ENCODE results near the gene HMX2. TPM values are rescaled to one million over a fixed set of nuclear protein-coding genes. Genes with fewer than 3 reads are reported as not detected.
A peak's percentile ranks its signal among the peaks of the same experiment; 100 is the strongest.

The HMX2 gene
- total and polyA plus RNA-seq, 7 donors = 0.27 to 0.55 (median 0.36) TPM; not detected in 3

DNA sequence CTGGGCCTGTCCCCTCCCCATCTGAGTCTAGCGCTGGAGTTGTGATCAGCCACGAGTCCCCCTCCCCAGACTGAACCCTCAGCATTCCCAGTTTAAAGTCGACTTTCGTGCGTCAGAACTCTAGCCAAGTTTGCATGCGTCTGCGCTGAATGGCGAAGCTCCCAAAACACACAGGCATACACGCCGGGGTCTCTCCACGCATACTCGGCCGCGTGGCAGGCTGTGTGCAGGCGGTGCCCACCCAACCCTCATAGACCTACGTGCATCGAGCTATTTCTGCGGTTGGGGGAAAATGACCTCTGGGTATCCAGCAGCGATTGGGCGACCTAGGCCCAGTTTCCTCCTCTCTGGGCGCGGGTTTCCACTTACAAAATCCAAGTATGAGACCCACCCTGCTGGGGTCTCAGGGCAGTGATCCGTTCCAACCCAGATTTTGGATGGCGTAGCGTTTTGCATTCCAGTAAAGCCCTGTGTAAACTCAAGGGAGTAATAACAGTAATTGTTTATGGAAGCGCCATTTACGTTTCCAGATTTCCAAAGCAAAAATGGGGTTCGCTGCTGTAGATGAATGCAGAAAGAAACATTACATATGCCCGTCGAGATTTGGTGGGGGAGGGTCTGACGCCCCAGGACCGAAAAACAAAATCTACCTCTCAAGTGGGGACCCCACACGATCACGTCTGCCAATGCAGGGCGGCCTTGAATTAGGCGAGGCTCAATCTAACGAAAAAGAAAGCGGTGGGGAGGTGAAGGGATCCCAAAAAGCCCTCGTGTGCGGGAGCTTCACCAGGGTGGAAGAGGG lies 14.2 kb upstream of the HMX2 start:
- no peak for DNase-seq
- H3K4me3 ChIP-seq = no peak overlapping the region
- intact Hi-C loops (cut with DNase I) = loop anchor here (1.0 to 10.0 kb wide), 3 partner anchors 17 to 831 kb away; no protein-coding TSS in a partner anchor
- 7 to 16% methylated on average over 40 of the region's 40 CpGs for WGBS, 2 donors
- no peaks in the 10 kb centered on the region for H3K36me3 ChIP-seq
- TF ChIP-seq, protein P1, sequence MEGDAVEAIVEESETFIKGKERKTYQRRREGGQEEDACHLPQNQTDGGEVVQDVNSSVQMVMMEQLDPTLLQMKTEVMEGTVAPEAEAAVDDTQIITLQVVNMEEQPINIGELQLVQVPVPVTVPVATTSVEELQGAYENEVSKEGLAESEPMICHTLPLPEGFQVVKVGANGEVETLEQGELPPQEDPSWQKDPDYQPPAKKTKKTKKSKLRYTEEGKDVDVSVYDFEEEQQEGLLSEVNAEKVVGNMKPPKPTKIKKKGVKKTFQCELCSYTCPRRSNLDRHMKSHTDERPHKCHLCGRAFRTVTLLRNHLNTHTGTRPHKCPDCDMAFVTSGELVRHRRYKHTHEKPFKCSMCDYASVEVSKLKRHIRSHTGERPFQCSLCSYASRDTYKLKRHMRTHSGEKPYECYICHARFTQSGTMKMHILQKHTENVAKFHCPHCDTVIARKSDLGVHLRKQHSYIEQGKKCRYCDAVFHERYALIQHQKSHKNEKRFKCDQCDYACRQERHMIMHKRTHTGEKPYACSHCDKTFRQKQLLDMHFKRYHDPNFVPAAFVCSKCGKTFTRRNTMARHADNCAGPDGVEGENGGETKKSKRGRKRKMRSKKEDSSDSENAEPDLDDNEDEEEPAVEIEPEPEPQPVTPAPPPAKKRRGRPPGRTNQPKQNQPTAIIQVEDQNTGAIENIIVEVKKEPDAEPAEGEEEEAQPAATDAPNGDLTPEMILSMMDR (IDR thresholded peaks at IDR 0.05) = no peak
- TF ChIP-seq EP300 (IDR thresholded peaks at IDR 0.05) (no peak), POLR2AphosphoS5 (IDR thresholded peaks at IDR 0.05) (no peak)
- H3K4me1 ChIP-seq = peaks cover 0 to 55% (median 51%) of the 10 kb centered on the region in 4 donors
- no peak overlapping the region for H3K27ac ChIP-seq
- peaks cover 56 to 98% (median 76%) of the 10 kb centered on the region in 3 donors for H3K27me3 ChIP-seq
- H3K9me3 ChIP-seq = peaks cover 0 to 2% (median 0%) of the 10 kb centered on the region in 4 donors

DNA sequence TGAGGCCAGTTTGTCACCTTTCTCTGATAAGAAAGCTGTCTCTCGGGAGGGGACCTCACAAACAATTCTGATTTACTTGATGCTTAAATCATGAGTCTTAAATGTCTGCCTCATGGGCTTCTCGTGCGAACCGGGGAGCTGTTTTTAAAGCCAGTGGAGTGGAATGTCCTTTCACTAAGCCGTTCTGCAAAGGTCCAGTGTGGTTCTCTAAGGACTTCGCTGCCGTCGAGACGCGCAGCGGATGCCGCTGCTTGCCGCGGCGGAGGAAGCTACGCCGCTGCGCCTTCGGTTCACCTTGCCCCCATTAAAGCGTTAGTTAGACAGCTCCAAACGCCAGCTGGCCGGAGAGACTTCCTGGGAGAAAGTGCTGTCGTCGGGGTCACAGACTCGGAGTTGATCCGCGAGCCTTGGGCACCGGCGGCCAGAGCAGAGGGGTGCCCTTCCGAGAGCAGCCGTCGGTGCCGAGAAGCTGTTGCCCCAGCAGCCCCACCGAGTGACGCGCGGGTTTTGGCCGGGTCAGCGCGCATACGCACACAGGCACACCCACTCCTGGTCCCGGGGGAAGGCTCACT lies 13.5 kb upstream of the HMX2 start:
- peaks cover 0 to 55% (median 51%) of the 10 kb centered on the region in 4 donors for H3K4me1 ChIP-seq
- 5 to 7% methylated on average over 42 of the region's 42 CpGs for WGBS, 2 donors
- no peak overlapping the region for H3K27ac ChIP-seq
- TF ChIP-seq EP300 (IDR thresholded peaks at IDR 0.05) = no peak
- no peak for TF ChIP-seq POLR2AphosphoS5 (IDR thresholded peaks at IDR 0.05)
- TF ChIP-seq, protein P1 (IDR thresholded peaks at IDR 0.05) = no peak
- TF ChIP-seq POLR2A (IDR thresholded peaks at IDR 0.05) = no peak
- H3K27me3 ChIP-seq = peaks cover 63 to 98% (median 83%) of the 10 kb centered on the region in 3 donors
- no peak for DNase-seq
- intact Hi-C loops (cut with DNase I) = loop anchor here (2.0 to 10.0 kb wide), 2 partner anchors 16 to 830 kb away; no protein-coding TSS in a partner anchor
- no peaks in the 10 kb centered on the region for H3K9me3 ChIP-seq
- no peak overlapping the region for H3K4me3 ChIP-seq
- no peaks in the 10 kb centered on the region for H3K36me3 ChIP-seq

DNA sequence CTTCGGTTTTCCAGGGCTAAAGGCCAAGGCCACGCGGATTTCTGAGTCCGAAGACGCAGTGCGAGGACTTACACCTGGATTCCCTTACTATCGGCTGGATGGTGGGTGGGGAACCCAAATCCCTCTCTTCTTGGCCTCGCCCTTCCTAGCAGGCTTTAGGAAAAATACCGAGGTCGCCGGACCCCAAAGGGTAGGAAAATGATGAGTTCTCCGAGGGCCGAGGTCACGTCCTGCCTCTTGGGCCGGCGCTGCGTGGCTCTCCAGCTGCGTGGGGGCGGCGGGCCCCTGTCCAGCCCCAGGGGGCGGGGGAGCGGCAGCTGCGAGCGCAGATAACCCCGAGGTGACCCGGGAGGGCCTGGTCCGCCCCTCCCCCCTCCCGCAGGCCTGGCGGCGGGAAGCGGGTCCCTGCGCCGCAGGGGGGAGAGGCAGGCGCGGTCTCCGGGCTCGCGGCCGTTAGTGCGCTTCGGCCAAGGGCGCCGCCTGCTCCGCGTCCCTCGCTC lies 13.0 kb upstream of the HMX2 start:
- intact Hi-C loops (cut with DNase I) = loop anchor here (2.0 to 10.0 kb wide), 2 partner anchors 16 to 830 kb away; no protein-coding TSS in a partner anchor
- 3 to 5% methylated on average over 46 of the region's 46 CpGs for WGBS, 2 donors

DNA sequence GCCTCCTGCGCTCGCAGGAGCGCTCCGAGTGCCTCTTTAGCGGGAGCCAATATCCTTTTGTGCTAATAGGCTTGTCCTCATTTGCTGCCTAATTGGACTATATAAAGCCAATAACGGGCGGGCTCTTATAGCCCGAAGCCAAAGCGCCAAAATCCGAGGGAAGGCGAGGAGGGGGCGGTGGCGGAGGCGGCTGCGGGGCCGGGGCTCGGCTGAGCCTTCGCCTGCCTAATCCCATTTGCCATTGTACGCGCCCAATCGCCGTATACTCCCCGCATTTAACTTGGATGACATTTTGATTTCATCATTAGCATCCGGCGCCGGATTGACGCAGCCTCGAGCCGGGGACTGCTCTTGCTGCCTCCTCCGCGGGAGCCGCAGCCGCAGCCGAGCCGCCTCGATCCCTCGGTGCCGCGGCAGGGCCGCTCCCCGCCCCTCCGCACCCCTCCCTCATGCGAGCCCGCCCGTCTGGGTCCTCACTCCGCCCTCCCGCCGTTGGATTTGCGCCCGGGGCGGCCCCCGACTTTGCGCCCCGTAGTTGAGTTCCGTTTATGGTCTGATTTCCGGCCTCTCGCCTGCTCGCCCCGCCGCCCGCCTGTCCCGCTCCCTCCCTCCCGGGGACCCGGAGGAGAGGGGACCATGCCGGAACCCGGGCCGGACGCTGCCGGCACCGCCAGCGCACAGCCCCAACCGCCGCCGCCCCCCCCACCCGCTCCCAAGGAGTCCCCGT lies 12.4 kb upstream of the HMX2 start, which contains the start of gene HMX3:
TSS of gene HMX3 (plus strand) at position 556 of the 727 bp plus-strand sequence. CDS start at position 637, 81 bp downstream.
- DNase-seq = no peak
- peaks cover 74 to 100% (median 91%) of the 10 kb centered on the region in 3 donors for H3K27me3 ChIP-seq
- intact Hi-C loops (cut with DNase I) = loop anchor here (2.0 to 10.0 kb wide), 2 partner anchors 15 to 829 kb away; no protein-coding TSS in a partner anchor
- peak within 1 kb of the TSS in 3 of 4 donors; percentile 27 to 42 (median 40) for H3K4me3 ChIP-seq
- peaks cover 0 to 66% (median 56%) of the 10 kb centered on the region in 4 donors for H3K4me1 ChIP-seq
- no peaks in the 10 kb centered on the region for H3K36me3 ChIP-seq
- H3K27ac ChIP-seq = no peak within 1 kb of the TSS
- WGBS, 2 donors = 1 to 2% methylated on average over 76 of the region's 76 CpGs
- TF ChIP-seq POLR2A (IDR thresholded peaks at IDR 0.05) (no peak), POLR2AphosphoS5 (IDR thresholded peaks at IDR 0.05) (no peak)
- TF ChIP-seq, protein P1 (IDR thresholded peaks at IDR 0.05) = no peak
- H3K9me3 ChIP-seq = no peaks in the 10 kb centered on the region

More for the DNA sequence above, 13.0 kb upstream of the HMX2 start:
- Histone ChIP-seq H3K27ac (no peak overlapping the region), H3K4me1 (peaks cover 0 to 60% (median 53%) of the 10 kb centered on the region in 4 donors), H3K9me3 (no peaks in the 10 kb centered on the region), H3K27me3 (peaks cover 68 to 98% (median 85%) of the 10 kb centered on the region in 3 donors), H3K36me3 (no peaks in the 10 kb centered on the region), H3K4me3 (peak overlapping the region in 2 of 4 donors; percentile 40 to 42)
- no peak for TF ChIP-seq EP300 (IDR thresholded peaks at IDR 0.05)
- TF ChIP-seq, protein P1 (IDR thresholded peaks at IDR 0.05) = no peak
- no peak for DNase-seq
